ENCODE results near the gene KCNH4.

KCNH4 gene

DNA sequence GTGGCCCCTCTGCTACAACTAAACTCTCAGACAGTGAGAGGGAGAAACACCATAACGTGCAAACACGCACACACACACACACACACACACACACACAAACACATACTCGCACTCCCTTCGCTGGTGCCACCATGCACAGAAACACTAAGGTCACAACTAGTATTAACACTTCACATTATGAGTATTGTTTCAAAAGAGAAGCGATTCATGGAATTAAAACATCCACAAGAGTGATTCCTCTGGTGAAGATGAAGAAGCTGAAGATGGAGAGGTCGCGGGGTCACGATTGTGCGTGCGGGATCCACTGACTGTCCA is 20.5 kb upstream of the KCNH4 start:
- no peaks in the 10 kb centered on the region for H3K9me3 ChIP-seq (ENCODE audit: insufficient read depth, low read length)
- H3K9ac ChIP-seq (ENCODE audit: insufficient read length, low read depth), result no peak overlapping the region
- no peaks in the 10 kb centered on the region for H3K4me1 ChIP-seq (ENCODE audit: insufficient read depth, insufficient read length)
- TF ChIP-seq YY1 (IDR thresholded peaks at IDR 0.05; ENCODE audit: insufficient read depth, insufficient read length) (no peak), ZNF274 (IDR thresholded peaks at IDR 0.05; ENCODE audit: low read depth, low read length) (no peak)
- H3K27me3 ChIP-seq (ENCODE audit: insufficient read depth, insufficient read length), result no peaks in the 10 kb centered on the region
- DNase-seq (ENCODE audit: low read depth, low spot score), result no peak
- H3K36me3 ChIP-seq (ENCODE audit: insufficient read depth, insufficient read length, low read length), result no peaks in the 10 kb centered on the region
- H3K4me3 ChIP-seq (ENCODE audit: insufficient read length, low read depth), result no peak overlapping the region

- Histone ChIP-seq H3K9ac (ENCODE audit: insufficient read length, low read depth) (no peak overlapping the region), H3K36me3 (ENCODE audit: insufficient read depth, insufficient read length, low read length) (no peaks in the 10 kb centered on the region), H3K4me3 (ENCODE audit: insufficient read length, low read depth) (no peak overlapping the region), H3K9me3 (ENCODE audit: insufficient read depth, low read length) (no peaks in the 10 kb centered on the region), H3K4me1 (ENCODE audit: insufficient read depth, insufficient read length) (no peaks in the 10 kb centered on the region), H3K27me3 (ENCODE audit: insufficient read depth, insufficient read length) (no peaks in the 10 kb centered on the region)
- DNase-seq (ENCODE audit: low read depth, low spot score), result no peak
- TF ChIP-seq YY1 (IDR thresholded peaks at IDR 0.05; ENCODE audit: insufficient read depth, insufficient read length), result no peak
- TF ChIP-seq SUZ12 (IDR thresholded peaks at IDR 0.05; ENCODE audit: extremely low read depth, insufficient read depth, insufficient read length), result no peak
- no peak for TF ChIP-seq ZNF274 (IDR thresholded peaks at IDR 0.05; ENCODE audit: low read depth, low read length)
These were observed 19.9 kb upstream of the KCNH4 start for GRCh38 chr17:42200706-42201457.

- Histone ChIP-seq H3K9ac (ENCODE audit: insufficient read length, low read depth) (no peak overlapping the region), H3K9me3 (ENCODE audit: insufficient read depth, low read length) (no peaks in the 10 kb centered on the region), H3K36me3 (ENCODE audit: insufficient read depth, insufficient read length, low read length) (no peaks in the 10 kb centered on the region), H3K4me3 (ENCODE audit: insufficient read length, low read depth) (no peak overlapping the region), H3K4me1 (ENCODE audit: insufficient read depth, insufficient read length) (no peaks in the 10 kb centered on the region), H3K27me3 (ENCODE audit: insufficient read depth, insufficient read length) (no peaks in the 10 kb centered on the region)
- DNase-seq (ENCODE audit: low read depth, low spot score), result no peak
- TF ChIP-seq SUZ12 (IDR thresholded peaks at IDR 0.05; ENCODE audit: extremely low read depth, insufficient read depth, insufficient read length) (no peak), ZNF274 (IDR thresholded peaks at IDR 0.05; ENCODE audit: low read depth, low read length) (no peak), YY1 (IDR thresholded peaks at IDR 0.05; ENCODE audit: insufficient read depth, insufficient read length) (no peak)
These were observed 18.6 kb upstream of the KCNH4 start for GRCh38 chr17:42199416-42200011.

DNA sequence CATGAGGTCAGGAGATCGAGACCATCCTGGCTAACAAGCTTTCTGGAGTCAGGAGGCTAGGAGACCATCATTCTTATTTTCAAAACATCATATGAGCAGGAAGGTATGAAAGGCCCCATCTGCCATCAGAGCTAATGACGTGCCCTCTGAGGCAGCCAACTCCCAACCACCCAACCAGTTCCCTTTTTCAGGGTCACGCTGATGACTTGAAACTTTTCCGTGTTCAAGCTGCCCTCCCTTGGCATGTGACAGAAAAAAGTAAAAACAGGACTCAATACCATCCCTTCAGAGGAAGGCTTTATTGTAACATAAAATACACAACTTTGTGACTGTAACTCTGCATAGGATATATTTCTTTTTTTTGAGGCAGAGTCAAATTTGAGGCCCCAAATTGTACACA is 18.0 kb upstream of the KCNH4 start:
- H3K9ac ChIP-seq (ENCODE audit: insufficient read length, low read depth), result no peak overlapping the region
- no peaks in the 10 kb centered on the region for H3K27me3 ChIP-seq (ENCODE audit: insufficient read depth, insufficient read length)
- TF ChIP-seq YY1 (IDR thresholded peaks at IDR 0.05; ENCODE audit: insufficient read depth, insufficient read length) (no peak), ZNF274 (IDR thresholded peaks at IDR 0.05; ENCODE audit: low read depth, low read length) (no peak), SUZ12 (IDR thresholded peaks at IDR 0.05; ENCODE audit: extremely low read depth, insufficient read depth, insufficient read length) (no peak)
- no peaks in the 10 kb centered on the region for H3K9me3 ChIP-seq (ENCODE audit: insufficient read depth, low read length)
- H3K4me1 ChIP-seq (ENCODE audit: insufficient read depth, insufficient read length), result no peaks in the 10 kb centered on the region
- DNase-seq (ENCODE audit: low read depth, low spot score), result no peak
- H3K36me3 ChIP-seq (ENCODE audit: insufficient read depth, insufficient read length, low read length), result no peaks in the 10 kb centered on the region
- no peak overlapping the region for H3K4me3 ChIP-seq (ENCODE audit: insufficient read length, low read depth)

DNA sequence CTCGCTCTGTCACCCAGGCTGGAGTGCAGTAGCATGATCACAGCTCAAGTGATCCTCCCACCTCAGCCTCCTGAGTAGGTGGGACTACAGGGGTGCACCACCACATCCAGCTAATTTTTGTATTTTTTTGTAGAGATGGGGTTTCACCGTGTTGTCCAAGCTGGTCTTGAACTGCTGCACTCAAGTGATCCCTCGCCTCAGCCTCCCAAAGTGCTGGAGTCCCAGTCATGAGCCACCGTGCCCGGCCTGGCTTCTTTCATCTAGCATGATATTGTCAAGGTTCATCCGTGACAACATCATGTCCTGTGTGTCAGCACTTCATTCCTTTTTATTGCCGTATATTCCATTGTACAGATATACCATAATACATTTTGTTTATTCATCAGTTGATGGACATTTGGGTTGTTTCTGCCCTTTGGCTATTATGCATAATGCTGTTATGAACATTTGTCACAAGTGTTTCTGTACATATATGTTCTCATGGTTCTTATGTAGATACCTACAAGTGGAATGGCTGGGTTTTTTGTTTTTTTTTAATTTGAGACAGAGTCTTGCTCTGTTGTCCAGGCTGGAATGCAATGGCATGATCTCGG is 16.7 kb upstream of the KCNH4 start:
- DNase-seq (ENCODE audit: low read depth, low spot score), result no peak
- Histone ChIP-seq H3K9me3 (ENCODE audit: insufficient read depth, low read length) (no peaks in the 10 kb centered on the region), H3K27me3 (ENCODE audit: insufficient read depth, insufficient read length) (no peaks in the 10 kb centered on the region), H3K9ac (ENCODE audit: insufficient read length, low read depth) (no peak overlapping the region), H3K4me3 (ENCODE audit: insufficient read length, low read depth) (no peak overlapping the region), H3K36me3 (ENCODE audit: insufficient read depth, insufficient read length, low read length) (no peaks in the 10 kb centered on the region), H3K4me1 (ENCODE audit: insufficient read depth, insufficient read length) (no peaks in the 10 kb centered on the region)
- no peak for TF ChIP-seq SUZ12 (IDR thresholded peaks at IDR 0.05; ENCODE audit: extremely low read depth, insufficient read depth, insufficient read length)
- no peak for TF ChIP-seq YY1 (IDR thresholded peaks at IDR 0.05; ENCODE audit: insufficient read depth, insufficient read length)
- no peak for TF ChIP-seq ZNF274 (IDR thresholded peaks at IDR 0.05; ENCODE audit: low read depth, low read length)

DNA sequence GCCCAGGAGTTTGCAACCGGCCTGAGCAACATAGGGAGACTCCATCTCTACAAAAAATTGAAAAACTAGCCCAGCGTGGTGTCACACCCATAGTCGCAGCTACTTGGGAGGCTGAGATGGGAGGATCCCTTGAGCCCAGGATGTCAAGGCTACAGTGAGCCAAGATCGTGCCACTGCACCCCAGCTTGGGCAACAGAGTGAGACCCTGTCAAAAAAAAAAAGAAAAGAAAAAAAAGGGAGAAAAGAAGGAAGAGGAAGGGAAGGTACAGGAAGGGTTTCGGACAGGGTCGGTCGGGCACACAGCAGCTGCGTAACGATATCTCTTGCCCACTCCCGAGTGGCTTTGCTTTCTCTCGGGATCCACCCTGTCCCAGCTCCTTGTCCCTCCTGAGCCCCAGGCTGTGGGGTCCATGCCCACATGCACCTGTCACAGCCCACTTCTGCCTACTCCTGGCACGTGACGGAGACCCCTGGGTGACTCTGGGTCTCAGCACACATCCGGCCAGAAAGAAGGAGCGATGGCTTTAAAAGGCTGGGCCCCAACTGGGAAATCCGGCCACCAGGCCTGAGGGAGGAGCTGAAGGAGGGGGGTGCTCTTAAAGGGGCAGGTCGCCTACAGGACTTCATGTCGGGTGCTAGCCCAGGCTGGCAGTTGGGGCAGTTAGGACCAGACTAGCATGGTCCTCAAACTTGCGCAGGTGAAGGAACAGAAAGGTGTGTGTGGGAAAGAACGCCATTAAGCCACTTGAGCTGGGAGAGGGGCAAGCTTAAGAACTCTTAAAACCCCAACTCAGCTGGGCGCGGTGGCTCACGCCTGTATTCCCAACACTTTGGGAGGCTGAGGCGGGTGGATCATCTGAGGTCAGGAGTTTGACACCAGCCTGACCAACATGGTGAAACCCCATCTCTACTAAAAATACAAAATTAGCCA is 13.3 kb upstream of the KCNH4 start, which contains the start of gene GHDC:
Gene GHDC (minus strand): TSS at position 526 of the 931 bp plus-strand sequence. CDS start 913 bp downstream, outside the sequence.
- Histone ChIP-seq H3K36me3 (ENCODE audit: insufficient read depth, insufficient read length, low read length) (no peaks in the 10 kb centered on the region), H3K9ac (ENCODE audit: insufficient read length, low read depth) (peak within 1 kb of the TSS; percentile 68), H3K4me3 (ENCODE audit: insufficient read length, low read depth) (peak within 1 kb of the TSS; percentile 50), H3K4me1 (ENCODE audit: insufficient read depth, insufficient read length) (peaks cover 4% of the 10 kb centered on the region), H3K9me3 (ENCODE audit: insufficient read depth, low read length) (no peaks in the 10 kb centered on the region), H3K27me3 (ENCODE audit: insufficient read depth, insufficient read length) (no peaks in the 10 kb centered on the region)
- no peak for DNase-seq (ENCODE audit: low read depth, low spot score)
- no peak for TF ChIP-seq SUZ12 (IDR thresholded peaks at IDR 0.05; ENCODE audit: extremely low read depth, insufficient read depth, insufficient read length)

Data from NT2/D1 (cell line).